Stimulated activated naive CD4-positive, alpha-beta T cell treated with Interleukin-2 at 50 U/mL for 16 hours (primary cell): Measurements from ENCODE around the gene SUDS3.
"Not testable (repeated sequence)": the region's sequence is repeated elsewhere in the genome, so short reads cannot be mapped to it uniquely, and the experiment has no call there.

Source experiments
- DNase-seq: peaks from one replicate; lab custom pipeline; 2025; lab: John Stamatoyannopoulos, UW

The SUDS3 gene

DNA sequence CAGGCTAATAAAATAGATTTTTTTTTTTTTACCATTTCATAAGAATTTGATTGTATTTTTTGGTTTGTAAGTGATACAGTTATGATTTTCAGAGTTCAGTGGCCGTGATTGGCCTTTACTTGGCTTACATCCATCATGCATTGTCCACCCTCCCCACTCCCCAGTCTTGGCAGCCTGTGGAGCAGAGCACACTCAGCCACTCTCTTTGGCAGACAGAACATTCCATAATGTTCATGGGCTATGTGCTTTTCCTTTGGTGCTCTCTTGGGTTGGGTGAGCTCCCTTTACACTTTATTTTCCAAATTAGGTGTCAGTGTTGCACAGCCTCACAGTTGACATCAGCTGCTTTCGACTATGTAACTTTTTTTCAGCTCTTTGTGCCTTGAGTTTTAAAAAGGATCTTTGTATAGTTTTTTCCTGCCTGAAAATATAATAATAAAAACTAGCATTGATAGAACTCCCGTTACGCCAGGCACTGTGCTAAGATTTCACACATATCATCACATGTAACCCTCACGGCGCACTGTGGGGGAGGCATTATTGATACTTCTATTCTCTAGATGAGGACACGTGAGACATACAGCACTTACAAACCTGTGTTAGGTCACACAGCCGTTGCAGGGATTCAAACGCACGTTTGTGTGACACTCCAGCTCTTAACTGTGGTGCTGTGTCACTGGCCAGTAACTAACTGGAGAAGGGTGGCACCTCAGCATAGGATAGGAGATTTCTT is 21.5 kb downstream of the SUDS3 start:
- no peak for DNase-seq

GRCh38 chr12:118398524-118398923 is 22.2 kb downstream of the SUDS3 start:
- no peak for DNase-seq

GRCh38 chr12:118398940-118399339 is 22.6 kb downstream of the SUDS3 start:
- no peak for DNase-seq

DNA sequence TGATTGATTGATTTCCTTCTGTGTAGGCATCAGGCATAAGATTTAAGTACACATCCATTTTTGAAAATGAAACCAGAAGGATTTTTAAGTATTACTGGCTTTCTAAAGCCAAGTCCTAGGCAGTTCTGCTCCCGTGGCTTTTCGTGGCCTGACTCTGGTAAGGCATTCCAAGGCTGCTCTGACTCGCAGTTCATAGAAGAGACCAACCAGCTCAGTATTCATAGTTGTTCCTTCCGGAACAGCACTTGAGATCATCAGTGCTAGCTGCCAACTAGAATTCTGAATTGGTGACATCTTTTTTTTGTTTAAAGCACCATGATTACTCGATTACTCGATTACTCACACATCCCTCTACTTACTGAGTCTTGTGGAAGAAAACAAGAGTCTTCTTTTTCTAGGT is 25.9 kb downstream of the SUDS3 start:
- no peak for DNase-seq

- peak; percentile 18 for DNase-seq
Observed at GRCh38 chr12:118404876-118405521, 28.6 kb downstream of the SUDS3 start.

DNA sequence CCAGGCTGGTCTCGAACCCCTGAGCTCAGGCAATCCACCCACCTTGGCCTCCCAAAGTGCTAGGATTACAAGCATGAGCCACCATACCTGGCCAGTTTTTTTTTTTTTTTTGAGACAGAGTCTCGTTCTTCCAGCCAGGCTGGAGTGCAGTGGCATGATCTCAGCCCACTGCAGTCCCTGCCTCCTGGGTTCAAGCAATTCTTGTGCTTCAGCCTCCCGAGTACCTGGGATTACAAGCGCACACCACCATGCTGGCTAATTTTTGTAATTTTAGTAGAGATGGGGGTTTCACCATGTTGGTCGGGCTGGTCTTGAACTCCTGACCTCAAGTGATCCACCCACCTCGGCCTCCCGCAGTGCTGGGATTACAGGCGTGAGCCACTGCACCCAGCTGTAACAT is 31.9 kb downstream of the SUDS3 start:
- not testable (repeated sequence) for DNase-seq

DNA sequence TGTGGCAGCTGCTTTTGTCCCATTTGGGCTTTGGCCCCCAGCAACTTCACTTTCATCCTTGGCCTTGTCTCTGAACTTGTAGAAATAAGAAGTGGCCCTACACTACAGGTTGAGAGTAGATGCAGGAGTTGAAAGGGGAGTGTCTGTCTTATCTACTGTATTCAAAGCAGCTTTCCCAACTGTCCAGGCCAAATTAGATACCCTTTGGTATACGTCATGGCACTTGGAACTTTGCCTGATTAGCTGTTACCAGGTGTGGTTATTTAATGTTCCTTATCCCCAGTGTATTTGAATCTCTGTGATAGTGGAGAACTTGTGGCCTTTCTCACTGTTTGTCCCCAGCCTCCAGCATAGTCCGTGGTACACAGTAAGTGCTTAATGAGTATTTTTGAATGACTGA is 33.5 kb downstream of the SUDS3 start:
- no peak for DNase-seq

GRCh38 chr12:118417942-118418341 is 41.6 kb downstream of the SUDS3 start:
- no peak for DNase-seq

- no peak for DNase-seq
Observed at GRCh38 chr12:118418385-118419057, 42.2 kb downstream of the SUDS3 start.

- DNase-seq: no peak
Observed at GRCh38 chr12:118420673-118421072, 44.3 kb downstream of the SUDS3 start.

GRCh38 chr12:118424884-118425283 is 48.5 kb downstream of the SUDS3 start:
- no peak for DNase-seq

- DNase-seq: no peak
Observed at GRCh38 chr12:118425364-118425763, 49.0 kb downstream of the SUDS3 start.

DNA sequence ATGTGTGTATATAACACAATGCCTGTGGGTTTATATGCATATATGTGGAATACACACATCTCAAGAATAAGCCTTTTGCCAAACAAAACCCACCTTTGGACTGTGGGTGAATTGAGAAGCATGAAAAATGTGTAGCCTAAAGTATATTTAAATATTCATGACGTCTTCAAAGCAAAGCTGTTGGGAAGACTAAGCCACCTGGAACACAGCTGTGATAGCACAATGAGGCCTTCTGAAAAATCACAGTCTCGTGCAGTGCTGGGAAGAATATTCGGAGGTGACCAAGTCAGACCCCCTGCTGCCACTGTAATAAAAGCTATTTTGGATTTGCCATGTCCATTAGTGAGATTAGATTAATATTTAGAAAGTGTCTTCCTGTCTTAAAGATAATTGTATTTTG is 51.5 kb downstream of the SUDS3 start:
- DNase-seq: no peak

DNA sequence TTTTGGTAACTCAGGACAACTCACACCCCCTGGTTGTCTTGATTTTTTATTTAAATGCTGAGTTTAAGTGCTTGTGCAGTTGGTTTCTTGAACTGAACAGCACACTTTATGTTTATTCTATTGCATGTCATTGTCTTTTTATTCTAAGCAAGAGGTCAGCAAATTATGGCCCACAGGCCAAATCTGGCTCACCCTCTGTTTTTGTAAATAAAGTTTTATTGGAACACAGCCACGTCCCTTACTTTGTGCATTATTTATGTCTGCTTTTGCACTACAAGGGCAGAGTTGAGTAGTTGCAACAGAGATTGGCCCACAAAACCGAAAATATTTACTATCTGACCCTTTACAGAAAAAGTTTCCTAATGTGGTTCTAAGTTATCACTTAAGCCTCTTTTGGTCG is 52.3 kb downstream of the SUDS3 start:
- no peak for DNase-seq

DNA sequence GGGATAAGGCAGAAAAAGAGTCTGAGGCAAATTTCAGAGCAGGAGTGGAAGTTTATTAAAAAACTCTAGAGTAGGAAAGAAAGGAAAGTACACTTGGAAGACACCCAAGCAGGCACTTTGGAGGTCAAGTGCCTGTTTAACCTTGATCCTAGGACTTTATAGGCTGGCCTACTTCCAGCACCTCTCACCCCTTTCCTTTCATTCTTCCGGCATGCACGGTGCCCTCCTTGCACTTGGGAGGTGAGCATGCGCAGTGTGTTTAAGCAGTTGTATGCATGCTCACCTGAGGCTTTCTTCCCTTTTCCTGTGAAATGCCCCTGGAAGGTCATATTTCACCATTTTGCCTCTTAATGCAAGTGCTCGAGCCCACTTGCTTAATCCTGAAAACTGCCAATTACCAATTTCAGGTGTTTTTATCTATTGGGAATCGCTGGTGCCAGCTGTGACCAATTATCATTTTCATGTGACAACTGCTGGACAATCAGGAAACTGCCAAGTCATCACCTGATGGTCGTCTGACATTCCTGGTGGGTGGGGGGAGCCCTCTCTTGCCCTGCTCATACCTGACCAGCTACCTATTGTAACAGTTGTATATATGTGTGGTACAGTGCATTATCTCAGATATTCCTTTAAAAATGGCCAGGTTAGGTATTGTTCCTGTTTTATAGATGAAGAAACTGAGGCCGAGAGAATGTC is 53.5 kb downstream of the SUDS3 start:
- DNase-seq: no peak

GRCh38 chr12:118430516-118430915 is 54.2 kb downstream of the SUDS3 start:
- no peak for DNase-seq

DNA sequence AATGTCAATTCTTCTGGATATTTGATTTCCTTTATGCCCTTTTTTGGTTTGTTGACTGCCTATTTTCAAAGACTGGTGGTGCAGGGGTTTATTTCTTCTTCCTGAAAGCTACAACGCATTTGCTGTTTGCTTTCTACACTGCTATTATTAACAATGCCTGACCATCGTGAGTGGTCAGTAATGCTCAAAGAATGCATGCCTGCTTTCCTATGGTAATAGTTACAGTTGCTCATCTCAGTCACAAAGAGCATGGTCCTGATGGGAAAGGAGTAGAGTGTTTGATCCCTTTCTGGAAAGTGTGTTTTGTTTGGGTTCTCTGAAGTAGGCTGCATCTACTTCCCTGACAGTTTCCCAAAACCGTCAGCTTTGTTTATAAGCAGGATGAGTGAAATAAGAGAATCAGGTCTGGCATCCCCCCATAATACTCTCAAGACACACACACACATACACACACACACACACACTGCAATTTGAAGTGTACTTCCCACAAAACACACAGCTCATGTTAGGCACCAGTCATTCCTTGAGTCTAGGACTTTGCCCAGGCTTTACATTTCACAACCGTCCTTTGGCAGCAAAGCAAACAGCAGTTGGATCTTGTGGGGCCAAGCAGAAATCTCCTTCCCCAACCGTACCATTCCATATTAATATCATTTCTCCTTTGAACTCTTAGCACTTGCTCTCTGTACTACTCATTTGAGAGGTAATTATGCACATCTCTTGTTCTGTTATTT is 56.6 kb downstream of the SUDS3 start:
- DNase-seq: no peak

GRCh38 chr12:118436002-118436730 is 59.8 kb downstream of the SUDS3 start:
- DNase-seq: no peak

- no peak for DNase-seq
Observed at GRCh38 chr12:118436986-118437385, 60.6 kb downstream of the SUDS3 start.

- no peak for DNase-seq
Observed at GRCh38 chr12:118439068-118439467, 62.7 kb downstream of the SUDS3 start.

DNA sequence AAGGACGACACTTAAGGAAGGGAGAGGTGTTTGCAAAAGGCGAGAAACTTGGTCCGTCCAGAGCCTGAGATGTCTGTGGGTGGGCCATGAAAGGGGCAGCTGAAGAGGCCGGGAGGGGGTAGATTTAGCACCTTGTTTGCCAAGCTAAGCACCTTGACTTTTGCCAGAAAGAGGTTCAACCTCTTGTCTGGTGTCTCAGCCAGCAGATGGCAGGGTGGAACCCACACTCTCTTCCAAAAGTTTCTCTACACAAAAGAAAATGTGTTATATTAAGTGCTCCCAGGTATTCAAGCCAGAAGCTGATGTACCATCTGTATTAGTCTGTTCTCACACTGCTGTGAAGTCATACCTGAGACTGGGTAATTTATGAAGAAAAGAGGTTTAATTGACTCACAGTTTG is 69.9 kb downstream of the SUDS3 start:
- no peak for DNase-seq
